Osteoblast (primary cell): ENCODE measurements around the gene BLOC1S3. TPM values are rescaled to one million over a fixed set of nuclear protein-coding genes. Genes with fewer than 3 reads are reported as not detected.

Experiments
- DNase-seq: peaks from one replicate; pipeline ENCODE4 v3.0.0; 2011; ENCODE audit warnings: low spot score, mixed read lengths; ENCODE audit not compliant: insufficient read length; ENCODE audit errors: missing footprints
- H2AFZ ChIP-seq: 2 replicates; pipeline ENCODE4 v1.6.0; 2011; ENCODE audit warnings: mild to moderate bottlenecking, low read length
- H3K27ac ChIP-seq: 2 replicates; pipeline ENCODE4 v1.5.1; 2011; ENCODE audit warnings: mild to moderate bottlenecking, low read depth, low read length, moderate library complexity
- H3K27me3 ChIP-seq: 2 replicates; pipeline ENCODE4 v1.6.0; 2012; ENCODE audit warnings: mild to moderate bottlenecking, control low read depth, inconsistent platforms, low read length, moderate library complexity; ENCODE audit not compliant: insufficient read depth
- H3K36me3 ChIP-seq: 2 replicates; pipeline ENCODE4 v1.5.1; 2011; ENCODE audit warnings: mild to moderate bottlenecking, low read length, control low read depth, moderate library complexity; ENCODE audit not compliant: insufficient read depth
- H3K4me1 ChIP-seq: 2 replicates; pipeline ENCODE4 v1.5.1; 2011; ENCODE audit warnings: mild to moderate bottlenecking, low read length, control low read depth, moderate library complexity; ENCODE audit not compliant: insufficient read depth
- H3K4me2 ChIP-seq: 2 replicates; pipeline ENCODE4 v1.6.0; 2011; ENCODE audit warnings: mild to moderate bottlenecking, low read length; ENCODE audit not compliant: insufficient read depth
- H3K4me3 ChIP-seq: fragments of 200-600 bp; sonication (generic); 3 replicates; pipeline ENCODE4 v1.5.1; 2012; ENCODE audit warnings: mild to moderate bottlenecking, low read length, inconsistent platforms; ENCODE audit not compliant: insufficient read depth
- H3K79me2 ChIP-seq: 2 replicates; pipeline ENCODE4 v1.6.0; 2012; ENCODE audit warnings: mild to moderate bottlenecking, low read length, control low read depth, inconsistent platforms; ENCODE audit not compliant: insufficient read depth
- H3K9me3 ChIP-seq: 2 replicates; pipeline ENCODE4 v1.5.1; 2011; ENCODE audit warnings: low read depth, low read length, control low read depth
- H4K20me1 ChIP-seq: 2 replicates; pipeline ENCODE4 v1.6.0; 2012; ENCODE audit warnings: mild to moderate bottlenecking, low read length, control low read depth; ENCODE audit not compliant: insufficient read depth
- CTCF ChIP-seq: IDR thresholded peaks from 2 replicates; pipeline ENCODE4 v1.5.1; 2011; ENCODE audit warnings: mild to moderate bottlenecking, low read depth, low read length, moderate library complexity; ENCODE audit errors: extremely low read depth
- total RNA-seq: library from RNA; depleted of rRNA; stranded (reverse); fragments of >200 nt; gene quantifications from 2 replicates; pipeline ENCODE4 v1.2.3, GENCODE V29; 2012

BLOC1S3 gene
- total RNA-seq, 1 donor: 7.2 TPM

- DNase-seq: peak; percentile 74
- Histone ChIP-seq H2AFZ (no peak within 1 kb of the TSS), H3K36me3 (no peaks in the 10 kb centered on the region), H3K27me3 (peaks cover 17% of the 10 kb centered on the region), H3K4me1 (peaks cover 8% of the 10 kb centered on the region), H3K4me3 (no peak within 1 kb of the TSS), H3K79me2 (no peaks in the 10 kb centered on the region), H3K27ac (no peak within 1 kb of the TSS), H4K20me1 (no peaks in the 10 kb centered on the region), H3K4me2 (no peak within 1 kb of the TSS), H3K9me3 (no peaks in the 10 kb centered on the region)
- no peak for TF ChIP-seq CTCF
Measured at GRCh38 chr19:45160870-45161737, 17.5 kb upstream of the BLOC1S3 start, which contains the start of gene NKPD1. NKPD1 (minus strand) TSS chr19:45160982; CDS start chr19:45160150, 832 bp downstream.

- Histone ChIP-seq H3K79me2 (no peaks in the 10 kb centered on the region), H2AFZ (no peak overlapping the region), H4K20me1 (no peaks in the 10 kb centered on the region), H3K9me3 (no peaks in the 10 kb centered on the region), H3K4me1 (peaks cover 8% of the 10 kb centered on the region), H3K4me2 (no peak overlapping the region), H3K4me3 (no peak overlapping the region), H3K36me3 (no peaks in the 10 kb centered on the region), H3K27ac (no peak overlapping the region), H3K27me3 (peaks cover 17% of the 10 kb centered on the region)
- DNase-seq: peak; percentile 92
- TF ChIP-seq CTCF: peak; percentile 63
Measured at GRCh38 chr19:45161738-45162607, 16.6 kb upstream of the BLOC1S3 start.

- Histone ChIP-seq H3K27ac (no peak overlapping the region), H3K4me2 (no peak overlapping the region), H3K27me3 (peaks cover 17% of the 10 kb centered on the region), H4K20me1 (no peaks in the 10 kb centered on the region), H3K79me2 (no peaks in the 10 kb centered on the region), H2AFZ (no peak overlapping the region), H3K4me3 (no peak overlapping the region), H3K4me1 (peaks cover 8% of the 10 kb centered on the region), H3K9me3 (no peaks in the 10 kb centered on the region), H3K36me3 (no peaks in the 10 kb centered on the region)
- DNase-seq: peak; percentile 74
- no peak for TF ChIP-seq CTCF
Measured at GRCh38 chr19:45162608-45163143, 15.9 kb upstream of the BLOC1S3 start.
